GM12873 (cell line): ENCODE measurements around the gene EYA4.

ENCODE experiments used
- CTCF ChIP-seq: IDR thresholded peaks from 2 replicates; pipeline ENCODE4 v1.5.1; 2012; ENCODE audit warnings: low read depth, mild to moderate bottlenecking, moderate library complexity, low read length, control low read depth; ENCODE audit not compliant: insufficient read depth; ENCODE audit errors: missing control alignments

The EYA4 gene

GRCh38 chr6:133274813-133275212, 33.7 kb downstream of the EYA4 start:
- no peak for TF ChIP-seq CTCF

GRCh38 chr6:133275213-133275612, 34.1 kb downstream of the EYA4 start:
- TF ChIP-seq CTCF, result no peak

GRCh38 chr6:133277228-133277899, 36.2 kb downstream of the EYA4 start:
- no peak for TF ChIP-seq CTCF

- no peak for TF ChIP-seq CTCF
Measured at GRCh38 chr6:133277900-133278545, 36.9 kb downstream of the EYA4 start.

- TF ChIP-seq CTCF, result peak; percentile 42
Measured at GRCh38 chr6:133286765-133287164, 45.6 kb downstream of the EYA4 start.

GRCh38 chr6:133288662-133289061, 47.5 kb downstream of the EYA4 start:
- TF ChIP-seq CTCF, result no peak

GRCh38 chr6:133289733-133290306, 48.7 kb downstream of the EYA4 start:
- TF ChIP-seq CTCF, result no peak
